NCI-H187 (cell line): ENCODE data around the gene HES5.

Source experiments
- DNase-seq, 2 experiments: peaks; one replicate each; lab custom pipeline; 2025; lab: John Stamatoyannopoulos, UW

HES5 gene

DNA sequence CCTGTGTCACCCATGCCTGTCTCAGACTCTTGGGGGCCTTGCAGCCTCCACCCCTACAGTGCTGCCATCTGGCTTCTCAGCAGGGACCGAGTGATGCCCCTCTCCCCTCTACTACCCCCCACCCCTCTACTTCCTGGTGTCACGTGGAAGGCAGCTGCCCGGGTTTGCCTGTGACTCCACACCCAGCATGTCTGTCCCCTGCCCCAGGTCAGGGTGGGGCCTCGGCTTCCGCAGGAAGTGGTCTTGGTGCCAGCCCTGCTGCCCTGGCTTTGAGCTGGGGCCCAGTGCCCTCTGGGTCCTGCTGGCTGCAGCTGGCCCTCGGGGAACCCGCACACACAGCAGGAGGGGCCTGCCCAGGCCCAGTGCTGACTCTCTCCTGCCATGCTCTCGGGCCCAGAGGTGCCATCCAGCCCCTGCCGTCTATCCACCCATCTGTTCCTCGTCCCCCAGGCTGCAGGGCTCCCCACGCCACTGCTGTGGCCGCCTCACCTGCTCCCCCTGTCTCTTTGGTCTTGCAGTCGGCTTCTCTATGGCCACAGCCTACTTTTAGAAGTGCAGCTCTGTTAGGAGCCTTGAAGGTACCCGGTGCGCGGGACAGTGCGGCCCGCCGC, 30.0 kb downstream of the HES5 start:
- DNase-seq = no peak

DNA sequence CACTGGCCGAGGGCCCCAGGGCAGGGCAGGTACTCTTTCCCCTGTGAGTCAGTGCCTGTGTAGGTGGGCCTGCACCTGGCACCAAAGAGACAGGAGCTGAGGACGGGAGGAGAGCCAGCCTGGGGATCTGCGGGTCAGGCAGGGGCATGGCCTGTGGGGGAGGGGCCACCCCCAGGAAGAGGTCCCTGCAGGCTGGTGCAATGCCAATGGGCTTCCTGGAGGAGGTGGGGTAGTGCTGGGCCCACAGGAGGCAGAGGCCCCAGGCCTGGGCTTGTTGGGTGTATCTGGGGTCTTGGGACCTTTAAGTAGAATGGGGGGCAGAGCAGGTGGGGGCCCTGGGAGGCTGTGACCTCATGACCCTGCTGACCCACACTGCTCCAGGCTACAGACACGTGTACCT, 30.8 kb downstream of the HES5 start:
- DNase-seq = no peak

DNA sequence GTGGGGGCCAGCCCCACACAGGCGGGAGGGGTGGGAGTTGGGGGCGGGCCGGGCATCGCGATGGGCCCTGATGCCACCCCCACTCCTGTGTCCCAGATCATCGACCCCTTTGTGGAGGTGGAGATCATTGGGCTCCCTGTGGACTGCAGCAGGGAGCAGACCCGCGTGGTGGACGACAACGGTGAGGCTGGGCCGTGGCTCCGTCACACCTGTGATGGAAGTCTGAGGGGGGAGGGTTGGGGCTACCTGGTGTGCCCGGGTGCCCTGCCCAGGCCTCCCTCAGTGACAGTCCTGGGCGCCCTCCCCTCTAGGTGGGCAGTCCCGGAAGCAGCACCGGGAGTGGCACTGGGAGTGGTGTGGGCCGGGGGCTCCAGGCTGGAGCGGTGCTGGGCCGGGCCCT, 31.4 kb downstream of the HES5 start:
- no peak for DNase-seq

DNA sequence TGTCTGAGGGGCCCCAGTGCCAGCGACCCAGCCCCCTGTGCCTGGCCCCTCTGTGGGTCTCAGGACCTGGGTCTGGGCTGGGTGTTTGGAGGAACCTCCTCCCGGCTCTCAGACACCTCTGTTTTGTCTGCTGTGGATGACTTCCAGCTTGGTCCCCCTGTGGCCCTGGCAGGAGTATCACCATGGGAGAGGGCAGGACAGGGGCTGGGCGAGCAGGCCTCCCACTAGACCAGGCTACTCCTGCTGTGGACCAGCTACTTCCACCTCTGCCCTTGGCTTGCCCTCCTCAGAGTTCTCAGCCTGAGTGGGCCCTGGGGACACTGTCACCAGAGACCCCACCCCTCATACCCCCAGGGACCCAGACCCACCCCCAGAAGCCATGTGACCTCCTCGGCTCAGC, 32.2 kb downstream of the HES5 start:
- DNase-seq = no peak

DNA sequence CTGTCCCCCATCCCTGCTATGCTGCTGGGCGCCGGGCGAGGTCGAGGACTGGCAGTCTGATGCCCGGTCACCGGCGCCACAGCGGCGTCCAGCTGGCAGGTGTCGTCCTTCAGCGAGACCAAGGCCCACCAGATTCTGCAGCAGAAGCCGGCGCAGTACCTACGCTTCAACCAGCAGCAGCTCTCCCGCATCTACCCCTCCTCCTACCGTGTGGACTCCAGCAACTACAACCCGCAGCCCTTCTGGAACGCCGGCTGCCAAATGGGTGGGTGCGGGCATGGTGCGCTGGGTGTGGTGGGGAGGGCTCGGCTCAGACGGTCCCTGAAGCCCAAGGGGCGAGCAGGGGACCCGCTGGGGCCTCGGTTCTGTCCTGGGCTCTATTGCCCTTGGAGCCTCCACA, 33.3 kb downstream of the HES5 start:
- DNase-seq = no peak

DNA sequence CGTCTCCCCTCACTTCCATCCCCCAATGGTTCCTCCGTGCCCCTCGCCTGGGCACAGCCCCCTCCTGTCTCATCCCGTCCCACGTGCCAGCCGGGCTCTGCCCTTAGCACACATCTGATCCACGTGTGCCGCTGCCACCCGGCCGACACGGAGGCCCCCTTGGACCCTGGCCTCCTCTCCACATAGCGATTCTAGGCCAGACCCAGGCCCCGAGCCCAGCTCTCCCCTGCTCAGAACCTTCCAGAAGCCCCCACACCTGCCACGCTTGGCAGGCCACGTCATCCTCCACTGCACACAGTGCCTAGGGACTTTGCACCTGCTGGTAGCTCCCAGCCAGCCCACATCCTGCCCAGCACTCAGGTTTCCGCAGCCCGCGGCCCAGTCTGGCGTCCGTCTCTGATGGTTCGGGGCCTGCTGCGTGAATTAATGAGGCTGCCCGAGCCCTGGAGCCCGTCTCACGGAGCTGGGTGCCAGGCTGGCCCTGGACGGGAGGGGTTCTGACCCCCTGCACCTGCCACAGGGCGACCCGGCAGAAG, 33.9 kb downstream of the HES5 start:
- DNase-seq = no peak

DNA sequence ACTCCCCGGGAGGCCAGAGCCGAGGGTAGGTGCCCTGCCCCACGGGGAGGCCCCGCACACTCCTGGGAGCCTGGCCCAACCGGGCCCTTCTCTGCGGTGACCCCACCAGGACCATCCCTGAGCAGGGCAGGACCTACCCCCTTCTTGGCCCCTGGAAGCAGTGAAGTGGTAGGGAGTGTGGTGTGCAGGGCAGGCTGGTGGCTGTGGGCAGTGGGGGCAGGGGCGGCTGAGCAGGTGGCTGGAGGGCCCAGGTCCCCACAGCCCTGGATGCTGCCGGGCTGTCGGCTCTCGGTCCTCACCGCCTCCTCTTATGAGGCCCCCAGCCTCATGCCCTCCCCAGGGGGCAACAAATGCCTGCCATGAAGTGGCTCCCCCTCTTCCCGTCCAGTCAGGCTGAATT, 34.5 kb downstream of the HES5 start:
- no peak for DNase-seq

DNA sequence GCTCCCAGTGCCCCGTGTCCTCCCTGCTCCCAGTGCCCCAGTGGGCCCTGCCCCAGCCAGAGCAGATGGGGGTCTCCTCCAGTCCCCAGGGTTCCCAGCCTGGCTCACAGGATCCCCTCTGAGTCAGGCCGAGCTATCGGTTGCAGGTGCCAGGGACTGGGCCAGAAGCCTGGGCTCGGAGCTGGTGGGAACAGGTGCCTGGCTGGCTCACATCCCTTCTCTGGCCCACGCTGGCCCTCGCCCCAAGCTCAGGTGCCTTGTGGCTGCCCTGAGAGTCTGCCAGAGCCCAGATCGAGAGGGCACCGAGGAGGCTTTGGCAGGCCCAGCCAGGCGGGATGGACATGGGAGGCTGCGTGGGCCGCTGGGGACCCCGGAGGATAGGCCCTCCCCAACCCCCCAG, 35.0 kb downstream of the HES5 start:
- DNase-seq = no peak

DNA sequence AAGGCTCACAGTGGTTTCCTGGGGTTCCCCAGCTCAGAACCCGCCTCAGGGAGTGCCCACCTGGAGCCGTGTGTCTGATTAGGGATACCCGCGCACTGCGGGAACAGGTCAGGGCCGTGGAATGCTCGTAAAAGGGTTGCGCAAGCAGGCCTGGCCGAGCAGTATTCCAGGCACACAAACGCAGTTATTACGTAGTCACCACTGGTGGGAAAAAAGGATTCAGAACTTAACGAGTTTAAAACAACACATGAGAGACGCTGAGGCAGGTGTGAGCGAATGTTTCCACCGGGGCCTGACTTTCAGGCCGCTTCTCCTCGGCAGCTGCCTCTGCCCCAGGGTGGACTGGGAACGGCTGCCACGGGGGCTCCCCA, 35.8 kb downstream of the HES5 start:
- DNase-seq = no peak

DNA sequence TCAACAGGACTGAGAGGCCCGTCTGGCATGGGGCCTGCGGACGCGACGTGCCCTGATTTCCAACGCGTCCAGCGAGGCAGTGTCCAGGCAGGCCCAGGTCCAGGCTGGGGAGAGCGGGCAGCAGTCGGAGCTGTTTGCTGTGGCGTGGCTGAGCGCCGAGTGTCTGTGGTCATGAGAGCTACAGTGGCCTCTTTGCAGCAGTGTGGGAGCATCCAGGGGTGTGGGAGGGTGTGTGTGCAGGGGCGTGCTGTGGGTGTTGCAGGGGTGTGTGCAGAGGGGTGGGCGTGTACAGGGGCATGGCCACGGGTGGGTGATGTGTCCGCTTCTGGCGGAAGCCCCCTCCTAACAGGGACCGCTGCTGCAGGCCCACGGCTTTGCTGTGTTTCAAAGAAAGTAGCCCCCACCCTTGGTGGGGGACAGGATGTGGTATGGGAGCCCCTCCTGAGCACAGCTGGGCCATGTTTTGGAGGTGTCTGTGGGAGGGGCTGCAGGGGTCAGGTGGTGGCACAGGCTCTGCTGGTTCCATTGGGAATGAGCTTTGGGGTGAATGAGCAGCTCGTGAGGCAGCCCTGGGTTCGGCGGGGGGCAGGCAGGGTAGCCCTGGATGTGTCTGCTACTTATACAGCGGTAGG, 36.3 kb downstream of the HES5 start:
- DNase-seq = no peak

DNA sequence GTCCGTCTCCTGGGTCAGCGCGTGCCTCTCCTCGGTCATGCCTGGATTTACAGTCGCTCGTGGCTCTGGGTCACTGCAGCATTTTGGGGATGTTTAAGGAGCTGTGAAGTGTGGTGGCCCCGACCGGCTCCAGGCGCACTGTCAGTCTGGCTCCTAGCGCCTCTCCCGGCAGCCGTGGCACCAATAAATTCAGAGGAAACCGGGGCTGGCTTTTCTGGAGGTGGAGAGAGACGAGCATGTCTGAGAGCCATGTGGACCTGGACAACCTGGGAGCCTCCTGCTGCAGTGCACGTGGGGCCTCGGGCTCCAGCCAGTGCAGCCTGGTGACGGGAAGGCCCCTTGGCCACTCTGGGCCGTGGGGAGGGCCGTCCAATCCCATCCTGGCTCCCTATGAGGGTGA, 36.8 kb downstream of the HES5 start:
- no peak for DNase-seq

DNA sequence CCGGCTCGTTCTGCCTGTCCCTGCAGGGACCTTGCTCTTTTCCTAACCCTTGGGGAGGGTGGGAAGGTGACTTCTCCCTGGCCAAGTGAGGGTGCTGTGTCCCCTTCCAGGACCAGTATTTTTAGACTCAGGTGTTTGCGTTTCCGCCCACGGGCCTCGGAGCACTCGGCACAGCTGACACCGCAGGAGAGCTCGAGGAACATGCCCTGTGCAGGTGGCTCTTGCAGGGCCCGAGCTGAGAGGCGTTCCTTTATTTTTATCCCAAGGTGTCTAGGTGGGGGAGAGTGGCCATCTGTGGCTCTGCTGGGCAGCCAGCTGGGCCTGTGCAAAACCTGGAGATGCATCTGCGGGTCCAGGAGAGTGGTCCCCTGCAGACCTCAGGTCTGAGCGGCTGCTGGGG, 38.0 kb downstream of the HES5 start:
- DNase-seq = no peak

DNA sequence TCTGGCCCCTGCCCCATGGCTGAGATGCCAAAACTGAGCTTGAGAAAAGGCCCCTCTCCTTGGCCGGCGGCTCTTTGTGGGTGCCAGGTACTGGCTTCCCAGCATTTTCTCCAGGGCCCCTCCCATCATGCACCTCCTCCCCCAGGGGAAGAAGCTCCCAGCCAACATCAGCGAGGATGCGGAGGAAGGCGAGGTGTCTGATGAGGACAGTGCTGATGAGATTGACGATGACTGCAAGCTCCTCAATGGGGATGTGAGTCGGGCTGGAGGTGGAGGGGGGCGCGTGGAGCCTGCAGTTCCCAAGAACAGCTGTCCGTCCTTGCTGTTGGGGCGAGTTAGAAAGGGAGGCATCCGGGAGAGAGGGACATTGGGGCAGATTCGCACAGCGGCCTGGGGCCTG, 40.4 kb downstream of the HES5 start:
- no peak for DNase-seq

DNA sequence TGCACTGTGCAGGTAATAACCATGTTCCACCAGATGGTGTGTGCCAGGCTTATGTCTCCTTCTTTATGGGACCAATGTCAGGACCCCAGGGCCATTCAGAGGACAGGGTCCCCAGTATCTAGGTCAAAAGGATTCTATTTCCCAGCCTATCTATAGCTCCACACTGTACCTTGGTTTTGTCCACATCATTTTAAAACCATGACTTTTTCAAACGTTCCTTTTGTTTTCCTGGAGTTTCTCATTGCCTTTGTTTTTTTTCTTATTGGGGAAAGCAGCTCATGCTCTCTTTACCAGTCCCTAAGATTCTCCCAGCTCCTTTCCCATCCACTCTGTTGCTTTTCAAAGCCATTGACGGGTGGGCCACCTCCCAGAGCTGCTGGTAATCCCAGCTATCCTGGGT, 41.4 kb downstream of the HES5 start:
- no peak for DNase-seq

DNA sequence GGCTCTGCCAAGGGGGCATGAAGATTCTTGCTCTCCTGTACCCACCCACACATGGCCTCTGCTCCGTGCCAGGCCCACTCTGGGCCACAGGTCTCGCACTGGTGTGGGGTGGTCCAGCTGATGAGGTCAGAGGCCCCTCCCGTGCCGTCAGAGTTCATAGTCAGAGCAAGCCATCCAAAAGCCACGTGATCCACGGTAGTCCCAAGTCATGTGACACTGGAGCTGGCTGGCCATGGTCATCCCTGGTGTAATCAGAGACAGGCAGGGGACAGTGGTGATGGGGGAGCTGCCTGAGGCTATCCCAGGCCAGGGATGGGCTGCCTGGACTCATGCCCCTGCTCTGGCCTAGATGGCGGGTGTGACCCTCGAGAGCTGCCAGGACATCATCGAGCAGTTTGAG, 43.5 kb downstream of the HES5 start:
- DNase-seq = no peak

DNA sequence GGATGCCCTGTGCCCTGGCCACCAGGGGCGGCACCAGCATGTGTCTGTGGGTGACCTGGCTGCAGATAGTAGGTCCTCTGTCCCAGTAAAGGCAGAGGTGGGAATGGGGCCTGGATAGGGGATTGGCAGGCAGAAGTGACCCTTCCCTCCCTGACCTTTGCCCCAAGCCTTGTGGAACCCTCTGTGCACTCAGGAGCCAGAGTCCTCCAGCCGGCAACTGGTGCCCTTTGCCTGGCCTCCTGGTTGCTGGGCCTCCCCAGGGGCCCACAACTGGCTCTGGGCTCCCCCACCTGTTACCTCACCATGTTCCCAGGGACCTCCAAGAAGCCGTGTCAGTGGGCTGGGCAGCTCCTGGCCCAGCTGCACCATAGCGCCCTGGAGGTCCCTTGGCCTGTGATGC, 44.0 kb downstream of the HES5 start:
- DNase-seq = no peak

DNA sequence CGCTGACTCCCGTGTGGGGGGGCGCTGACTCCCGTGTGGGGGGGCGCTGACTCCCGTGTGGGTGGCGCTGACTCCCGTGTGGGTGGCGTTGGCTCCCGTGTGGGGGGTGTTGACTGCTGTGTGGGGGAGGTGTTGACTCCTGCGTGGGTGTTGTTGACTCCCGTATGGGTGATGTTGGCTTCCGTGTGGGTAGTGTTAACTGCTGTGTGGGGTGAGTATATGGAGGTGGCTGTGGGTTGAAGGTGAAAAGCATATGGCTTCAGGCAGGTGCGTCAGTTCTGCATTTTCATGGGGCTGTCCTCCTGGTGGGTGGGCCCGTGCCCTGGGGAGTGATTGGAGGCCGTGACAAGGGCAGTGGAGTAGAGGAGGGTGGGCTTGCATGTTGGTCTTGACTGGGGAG, 46.1 kb downstream of the HES5 start:
- no peak for DNase-seq

DNA sequence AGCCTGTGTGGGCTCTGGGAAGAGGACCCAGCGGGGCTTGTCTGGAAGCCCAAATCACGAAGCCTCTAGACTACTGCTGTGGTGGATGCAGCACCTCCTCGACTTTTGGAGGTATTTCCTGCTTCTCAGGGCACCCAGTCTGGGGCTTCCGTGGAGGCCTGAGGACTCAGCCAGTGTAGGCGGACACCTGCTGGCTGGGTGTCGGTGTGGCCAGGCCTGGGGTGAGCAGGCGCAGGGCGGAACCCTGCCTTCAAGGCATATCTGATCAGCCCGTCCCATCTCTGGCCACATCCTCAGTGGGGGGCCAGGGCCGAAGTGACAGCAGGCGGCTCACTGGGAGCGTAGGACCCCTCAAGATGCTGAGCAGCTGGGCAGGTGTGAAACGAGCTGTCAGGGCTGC, 47.0 kb downstream of the HES5 start:
- no peak for DNase-seq

DNA sequence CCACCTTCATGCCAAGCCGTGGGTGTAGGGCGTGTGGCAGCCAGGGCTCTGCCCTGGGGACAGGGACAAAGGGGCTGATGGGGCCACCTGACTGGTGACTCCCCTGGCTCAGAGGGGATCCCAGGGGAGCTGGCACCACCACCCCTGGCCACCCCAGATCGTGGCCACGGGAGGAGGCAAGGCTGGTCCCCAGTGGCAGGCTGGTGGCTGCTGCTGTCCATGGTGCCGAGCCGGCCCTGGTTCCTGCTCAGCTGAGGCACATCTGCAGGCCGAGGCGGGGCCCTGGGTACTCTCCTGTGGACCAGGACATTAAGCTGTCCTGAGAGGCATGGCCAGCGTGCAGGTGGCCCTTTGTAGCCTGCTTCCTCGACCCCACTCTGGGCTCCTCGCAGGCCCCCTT, 47.5 kb downstream of the HES5 start:
- no peak for DNase-seq

DNA sequence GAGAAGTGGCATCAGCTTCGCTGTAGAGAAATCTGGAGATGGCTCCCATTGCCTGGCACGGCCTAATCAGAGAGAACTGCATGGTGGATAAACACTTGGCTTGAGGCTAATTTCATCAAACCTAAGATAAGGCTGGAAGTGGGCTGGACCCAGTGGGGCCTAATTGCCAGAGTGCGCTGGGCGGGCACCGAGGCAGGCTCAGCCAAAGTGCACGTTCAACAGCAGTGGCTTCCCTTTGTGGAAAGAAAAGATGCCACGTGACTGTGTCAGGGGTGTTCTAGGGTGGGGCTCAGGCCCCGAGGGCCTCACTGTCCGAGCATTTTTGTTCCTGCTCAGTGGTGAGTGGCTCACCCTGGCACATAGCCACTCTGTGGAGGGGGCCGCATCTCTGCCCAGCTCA, 48.2 kb downstream of the HES5 start:
- DNase-seq = no peak

DNA sequence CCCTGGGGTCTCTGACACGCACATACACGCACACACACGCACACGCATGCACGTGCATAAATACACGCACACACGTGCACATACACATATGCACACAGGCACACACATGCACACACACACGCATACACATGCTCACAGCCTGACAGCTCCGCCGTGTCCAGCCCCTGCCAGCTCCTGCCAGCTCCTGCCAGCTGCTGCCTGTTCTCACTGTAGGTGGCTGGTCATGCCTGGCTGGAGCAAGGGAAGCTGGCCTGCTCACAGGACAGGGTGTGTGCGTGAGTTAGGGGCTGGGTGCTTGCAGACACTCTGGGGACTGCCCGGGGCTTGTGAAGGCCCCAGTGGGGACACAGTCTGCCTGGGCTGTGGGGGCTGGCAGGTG, 49.1 kb downstream of the HES5 start:
- DNase-seq = no peak

DNA sequence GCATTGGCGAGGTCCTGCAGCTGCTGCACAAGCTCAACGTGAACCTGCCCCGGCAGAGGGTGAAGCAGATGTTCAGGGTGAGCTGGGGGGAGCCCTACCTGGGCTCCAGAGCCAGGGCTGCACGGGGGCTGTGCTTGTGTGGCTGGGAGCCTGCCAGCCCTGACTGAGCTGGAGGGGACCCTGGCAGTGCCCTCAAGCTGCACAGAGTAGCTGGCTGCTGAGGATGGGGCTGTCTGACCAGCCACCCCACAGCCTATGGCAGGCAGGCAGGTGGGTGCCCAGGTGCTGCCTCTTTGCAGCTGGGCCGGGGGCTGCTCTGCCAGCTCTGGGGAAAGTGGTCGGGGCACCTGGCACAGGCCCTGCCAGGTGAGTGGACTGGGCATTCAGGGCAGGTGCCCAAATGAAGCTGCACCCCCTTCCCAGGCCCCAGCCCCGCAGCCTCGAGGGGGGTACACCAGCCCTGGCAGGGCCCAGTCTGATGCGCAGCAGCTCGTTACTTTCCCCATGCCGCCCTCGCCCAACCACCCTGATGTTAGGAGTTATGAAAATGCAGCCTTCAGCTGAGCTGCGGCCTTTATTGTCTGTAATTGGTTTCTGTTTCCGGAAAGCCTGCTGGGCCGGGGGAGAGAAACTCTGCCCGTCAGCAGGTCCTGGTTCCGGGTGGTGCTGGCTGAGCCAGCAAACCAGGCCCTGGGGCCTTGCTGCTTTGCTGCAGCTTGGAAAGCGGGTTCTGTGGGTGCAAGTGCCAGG, 49.7 kb downstream of the HES5 start:
- DNase-seq = no peak

DNA sequence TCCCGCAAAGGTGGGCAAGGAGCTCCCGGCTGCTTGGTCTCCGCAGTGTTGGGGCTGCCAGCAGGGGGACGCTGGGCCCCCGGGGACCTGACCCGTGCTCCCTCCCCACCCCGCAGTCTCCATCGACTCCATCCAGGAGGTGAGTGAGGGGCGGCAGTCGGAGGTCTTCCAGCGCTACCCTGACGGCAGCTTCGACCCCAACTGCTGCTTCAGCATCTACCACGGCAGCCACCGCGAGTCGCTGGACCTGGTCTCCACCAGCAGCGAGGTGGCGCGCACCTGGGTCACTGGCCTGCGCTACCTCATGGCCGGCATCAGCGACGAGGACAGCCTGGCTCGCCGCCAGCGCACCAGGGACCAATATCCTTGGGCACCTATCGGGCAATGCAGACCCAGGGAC, 50.4 kb downstream of the HES5 start:
- DNase-seq = no peak

DNA sequence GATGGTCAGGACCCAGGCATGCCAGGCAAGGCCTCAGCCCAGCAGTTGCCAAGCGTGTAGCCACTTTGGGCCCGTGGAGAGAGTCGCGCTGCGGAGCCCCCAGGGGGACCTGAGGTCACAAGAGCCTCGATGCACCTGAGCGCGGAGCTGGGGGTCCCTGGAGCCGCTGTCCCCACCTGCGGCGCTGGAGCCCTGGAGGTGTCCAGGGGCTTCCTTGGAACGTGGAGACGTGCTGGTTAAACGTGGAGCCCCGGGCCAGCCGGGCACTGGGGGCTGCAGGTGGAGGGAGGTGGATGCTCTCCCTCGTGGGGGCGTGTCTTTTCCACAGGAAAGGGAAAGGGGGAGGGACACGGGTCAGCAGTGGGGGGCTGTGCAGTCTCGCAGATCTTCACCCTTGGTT, 50.9 kb downstream of the HES5 start:
- no peak for DNase-seq
